GM11168 (cell line): Measurements from ENCODE around the gene BST1.

Experiments
- in situ Hi-C: fragments of 300-500 bp; cut with MboI; formaldehyde crosslinking; loops from one replicate; pipeline ENCODE4 v1.12.0; 2022; ENCODE audit warnings: low sequenced_read_pairs; ENCODE audit not compliant: unreplicated experiment

The BST1 gene

GRCh38 chr4:15774020-15774420 is 71.2 kb downstream of the BST1 start:
- in situ Hi-C loops = no loop called here

DNA sequence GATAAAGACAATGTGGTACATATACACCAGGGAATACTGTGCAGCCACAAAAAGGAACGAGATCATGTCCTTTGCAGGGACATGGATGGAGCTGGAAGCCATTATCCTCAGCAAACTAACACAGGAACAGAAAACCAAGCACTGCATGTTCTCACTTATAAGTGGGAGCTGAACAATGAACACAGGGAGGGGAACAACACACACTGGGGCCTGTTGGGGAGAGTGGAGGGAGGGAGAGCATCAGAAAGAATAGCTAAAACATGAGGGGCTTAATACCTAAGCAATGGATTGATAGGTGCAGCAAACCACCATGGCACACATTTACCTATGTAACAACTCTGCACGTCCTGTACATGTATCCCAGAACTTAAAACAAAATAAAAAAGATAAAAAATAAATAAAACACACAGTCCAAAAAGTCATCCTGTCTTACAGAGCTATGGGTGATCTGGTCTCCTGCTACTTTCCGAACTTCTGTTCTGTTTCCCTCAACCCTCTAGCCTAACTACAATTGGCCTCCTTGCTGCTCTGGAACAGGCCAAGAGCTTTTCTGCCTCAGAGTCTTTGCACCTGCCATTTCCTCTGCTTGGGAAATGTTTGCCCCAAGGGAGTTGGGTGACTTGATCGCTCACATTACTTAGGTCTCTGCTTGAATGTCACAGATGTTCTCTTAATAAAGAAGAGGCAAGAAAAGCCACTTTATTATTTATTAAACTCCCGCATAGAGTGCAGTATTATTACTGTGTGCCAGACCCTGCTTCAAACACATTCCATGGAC is 74.2 kb downstream of the BST1 start:
- in situ Hi-C loops = no loop called here

GRCh38 chr4:15777697-15778288 is 74.9 kb downstream of the BST1 start:
- in situ Hi-C loops = no loop called here

DNA sequence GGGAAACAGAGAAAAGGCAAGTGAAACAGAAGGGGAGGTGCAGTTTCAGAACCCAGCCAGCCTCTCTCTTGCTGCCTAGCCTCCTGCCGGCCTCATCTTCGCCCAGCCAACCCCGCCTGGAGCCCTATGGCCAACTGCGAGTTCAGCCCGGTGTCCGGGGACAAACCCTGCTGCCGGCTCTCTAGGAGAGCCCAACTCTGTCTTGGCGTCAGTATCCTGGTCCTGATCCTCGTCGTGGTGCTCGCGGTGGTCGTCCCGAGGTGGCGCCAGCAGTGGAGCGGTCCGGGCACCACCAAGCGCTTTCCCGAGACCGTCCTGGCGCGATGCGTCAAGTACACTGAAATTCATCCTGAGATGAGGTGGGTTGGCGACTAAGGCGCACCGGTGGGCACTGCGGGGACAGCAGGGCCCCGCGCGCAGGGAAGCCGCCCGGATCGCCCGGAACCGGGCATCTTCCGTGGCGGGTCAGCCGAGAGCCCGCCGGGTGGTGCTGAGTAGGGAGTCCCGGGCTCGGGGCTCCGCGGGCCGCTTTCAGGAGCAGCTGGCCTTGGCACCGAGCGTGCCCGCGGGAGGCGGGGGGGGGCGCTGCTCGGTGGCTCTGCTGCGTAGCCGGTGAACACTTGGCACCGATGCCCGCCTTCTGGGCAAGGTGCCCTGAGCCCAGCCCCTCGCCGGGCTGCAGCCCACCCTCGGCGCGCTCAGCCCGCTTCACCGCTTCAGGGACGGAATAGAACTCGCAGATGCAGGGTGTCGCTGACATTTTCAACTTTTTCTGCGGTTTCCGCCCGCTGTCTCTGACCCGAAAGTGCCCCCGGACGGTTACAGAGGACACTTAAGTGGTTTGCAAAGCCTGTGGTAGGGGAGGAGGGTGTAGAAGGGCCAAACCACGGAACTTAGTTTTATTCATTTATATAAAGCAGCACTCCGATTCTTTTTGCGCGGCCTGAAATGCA is 75.7 kb downstream of the BST1 start, which contains the start of gene CD38:
TSS of gene CD38 (plus strand) at position 40 of the 953 bp plus-strand sequence. CDS start at position 127, 87 bp downstream.
- in situ Hi-C loops = no loop called here

GRCh38 chr4:15779306-15779705 is 76.4 kb downstream of the BST1 start:
- in situ Hi-C loops = no loop called here

GRCh38 chr4:15779809-15780208 is 76.9 kb downstream of the BST1 start:
- in situ Hi-C loops = no loop called here

DNA sequence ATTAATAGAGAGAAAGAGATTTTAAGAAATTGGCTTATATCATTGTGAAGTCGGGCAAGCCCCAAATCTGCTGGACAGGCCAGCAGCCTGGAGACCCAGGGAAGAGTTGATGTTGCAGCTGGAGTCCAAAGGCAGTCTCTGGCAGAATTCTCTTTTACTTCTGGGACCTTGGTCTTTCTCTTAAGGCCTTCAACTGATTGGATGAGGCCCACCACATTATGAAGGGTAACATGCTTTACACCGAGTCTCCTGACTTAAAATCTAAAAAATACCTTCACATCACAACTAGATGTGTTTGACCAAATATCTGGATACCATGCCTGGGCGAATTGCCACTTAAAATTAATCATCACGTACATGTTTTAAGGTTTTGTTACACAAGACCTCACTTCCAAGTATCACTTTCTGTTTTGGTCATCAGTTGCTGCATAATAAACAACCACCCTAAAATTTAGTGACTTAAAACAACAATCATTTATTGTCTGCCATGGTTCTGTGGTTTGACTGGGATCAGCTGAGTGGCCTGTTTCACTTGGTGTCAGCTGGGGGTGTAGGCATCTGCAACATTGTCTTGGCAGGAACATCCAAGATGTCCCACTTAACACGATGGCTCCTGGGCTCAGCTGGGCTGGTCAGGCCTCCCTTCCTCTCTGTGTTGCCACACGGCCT is 78.7 kb downstream of the BST1 start:
- in situ Hi-C loops = no loop called here
